Osteoblast (primary cell): ENCODE measurements around the gene SDHA. TPM values are rescaled to one million over a fixed set of nuclear protein-coding genes. Genes with fewer than 3 reads are reported as not detected.
"Not testable (repeated sequence)": the region's sequence is repeated elsewhere in the genome, so short reads cannot be mapped to it uniquely, and the experiment has no call there.

Experiments used
- DNase-seq: peaks from one replicate; pipeline ENCODE4 v3.0.0; 2011; ENCODE audit warnings: low spot score, mixed read lengths; ENCODE audit not compliant: insufficient read length; ENCODE audit errors: missing footprints
- H2AFZ ChIP-seq: 2 replicates; pipeline ENCODE4 v1.6.0; 2011; ENCODE audit warnings: mild to moderate bottlenecking, low read length
- H3K27ac ChIP-seq: 2 replicates; pipeline ENCODE4 v1.5.1; 2011; ENCODE audit warnings: mild to moderate bottlenecking, low read depth, low read length, moderate library complexity
- H3K27me3 ChIP-seq: 2 replicates; pipeline ENCODE4 v1.6.0; 2012; ENCODE audit warnings: mild to moderate bottlenecking, control low read depth, inconsistent platforms, low read length, moderate library complexity; ENCODE audit not compliant: insufficient read depth
- H3K36me3 ChIP-seq: 2 replicates; pipeline ENCODE4 v1.5.1; 2011; ENCODE audit warnings: mild to moderate bottlenecking, low read length, control low read depth, moderate library complexity; ENCODE audit not compliant: insufficient read depth
- H3K4me1 ChIP-seq: 2 replicates; pipeline ENCODE4 v1.5.1; 2011; ENCODE audit warnings: mild to moderate bottlenecking, low read length, control low read depth, moderate library complexity; ENCODE audit not compliant: insufficient read depth
- H3K4me2 ChIP-seq: 2 replicates; pipeline ENCODE4 v1.6.0; 2011; ENCODE audit warnings: mild to moderate bottlenecking, low read length; ENCODE audit not compliant: insufficient read depth
- H3K4me3 ChIP-seq: fragments of 200-600 bp; sonication (generic); 3 replicates; pipeline ENCODE4 v1.5.1; 2012; ENCODE audit warnings: mild to moderate bottlenecking, low read length, inconsistent platforms; ENCODE audit not compliant: insufficient read depth
- H3K79me2 ChIP-seq: 2 replicates; pipeline ENCODE4 v1.6.0; 2012; ENCODE audit warnings: mild to moderate bottlenecking, low read length, control low read depth, inconsistent platforms; ENCODE audit not compliant: insufficient read depth
- H3K9me3 ChIP-seq: 2 replicates; pipeline ENCODE4 v1.5.1; 2011; ENCODE audit warnings: low read depth, low read length, control low read depth
- H4K20me1 ChIP-seq: 2 replicates; pipeline ENCODE4 v1.6.0; 2012; ENCODE audit warnings: mild to moderate bottlenecking, low read length, control low read depth; ENCODE audit not compliant: insufficient read depth
- CTCF ChIP-seq: IDR thresholded peaks from 2 replicates; pipeline ENCODE4 v1.5.1; 2011; ENCODE audit warnings: mild to moderate bottlenecking, low read depth, low read length, moderate library complexity; ENCODE audit errors: extremely low read depth
- total RNA-seq: library from RNA; depleted of rRNA; stranded (reverse); fragments of >200 nt; gene quantifications from 2 replicates; pipeline ENCODE4 v1.2.3, GENCODE V29; 2012

SDHA gene
- total RNA-seq, 1 donor, result 83.6 TPM

- no peak overlapping the region for H3K4me3 ChIP-seq
- no peaks in the 10 kb centered on the region for H3K4me1 ChIP-seq
- no peaks in the 10 kb centered on the region for H4K20me1 ChIP-seq
- DNase-seq, result no peak
- no peak overlapping the region for H3K27ac ChIP-seq
- TF ChIP-seq CTCF, result no peak
- peaks cover 40% of the 10 kb centered on the region for H3K36me3 ChIP-seq
- H3K4me2 ChIP-seq, result no peak overlapping the region
- H3K27me3 ChIP-seq, result no peaks in the 10 kb centered on the region
- H2AFZ ChIP-seq, result no peak overlapping the region
- no peaks in the 10 kb centered on the region for H3K79me2 ChIP-seq
- no peaks in the 10 kb centered on the region for H3K9me3 ChIP-seq
Observed at GRCh38 chr5:252546-252945, 34.4 kb downstream of the SDHA start.

GRCh38 chr5:254322-254721, 36.2 kb downstream of the SDHA start:
- DNase-seq, H2AFZ ChIP-seq, H3K27ac ChIP-seq, H3K27me3 ChIP-seq, H3K4me2 ChIP-seq, H3K9me3 ChIP-seq, H3K79me2 ChIP-seq, H3K4me1 ChIP-seq, H3K4me3 ChIP-seq, H4K20me1 ChIP-seq: not testable (repeated sequence)
- peaks cover 24% of the 10 kb centered on the region for H3K36me3 ChIP-seq

- DNase-seq, H3K4me1 ChIP-seq, H4K20me1 ChIP-seq, H3K4me2 ChIP-seq, H3K79me2 ChIP-seq, H2AFZ ChIP-seq, H3K27ac ChIP-seq, H3K27me3 ChIP-seq, H3K9me3 ChIP-seq, H3K4me3 ChIP-seq: not testable (repeated sequence)
- peaks cover 24% of the 10 kb centered on the region for H3K36me3 ChIP-seq
Observed at GRCh38 chr5:255116-255515, 37.0 kb downstream of the SDHA start.

GRCh38 chr5:256347-256746, 38.2 kb downstream of the SDHA start:
- H4K20me1 ChIP-seq, H3K79me2 ChIP-seq, DNase-seq, H3K27me3 ChIP-seq, H3K27ac ChIP-seq, H3K4me1 ChIP-seq, H3K9me3 ChIP-seq, H2AFZ ChIP-seq, H3K4me2 ChIP-seq, H3K4me3 ChIP-seq: not testable (repeated sequence)
- H3K36me3 ChIP-seq, result peaks cover 24% of the 10 kb centered on the region

- no peak for DNase-seq
- Histone ChIP-seq H3K4me1 (no peaks in the 10 kb centered on the region), H3K36me3 (peaks cover 24% of the 10 kb centered on the region), H2AFZ (no peak overlapping the region), H3K9me3 (no peaks in the 10 kb centered on the region), H3K27me3 (no peaks in the 10 kb centered on the region), H4K20me1 (no peaks in the 10 kb centered on the region), H3K4me3 (no peak overlapping the region), H3K79me2 (no peaks in the 10 kb centered on the region), H3K27ac (no peak overlapping the region), H3K4me2 (no peak overlapping the region)
- TF ChIP-seq CTCF, result no peak
Observed at GRCh38 chr5:257148-257547, 39.0 kb downstream of the SDHA start.

- H3K4me1 ChIP-seq, result peaks cover 26% of the 10 kb centered on the region
- H3K4me2 ChIP-seq, result peak overlapping the region; percentile 67
- H3K27me3 ChIP-seq, H4K20me1 ChIP-seq, H3K79me2 ChIP-seq, H2AFZ ChIP-seq, H3K4me3 ChIP-seq, H3K9me3 ChIP-seq: not testable (repeated sequence)
- H3K27ac ChIP-seq, result peak overlapping the region; percentile 81
- H3K36me3 ChIP-seq, result peaks cover 13% of the 10 kb centered on the region
- DNase-seq, result peak; percentile 84
Observed at GRCh38 chr5:263275-263974, 45.3 kb downstream of the SDHA start.
